Left ventricle myocardium inferior (tissue), 1 donor: ENCODE measurements around the gene TTC21A. TPM values are rescaled to one million over a fixed set of nuclear protein-coding genes. Genes with fewer than 3 reads are reported as not detected.

ENCODE experiments used
- DNase-seq: peaks from one replicate; pipeline ENCODE4 v3.0.0-alpha.2; 2020
- H3K27ac ChIP-seq: fragments of 200-600 bp; replicated peaks from 2 replicates; pipeline ENCODE4 v1.8.0; 2021
- H3K27me3 ChIP-seq: fragments of 200-600 bp; 2 replicates; pipeline ENCODE4 v1.8.0; 2021; ENCODE audit warnings: low read depth
- H3K36me3 ChIP-seq: fragments of 200-600 bp; 2 replicates; pipeline ENCODE4 v1.8.0; 2021
- H3K4me1 ChIP-seq: fragments of 200-600 bp; 2 replicates; pipeline ENCODE4 v1.8.0; 2021
- H3K4me3 ChIP-seq: fragments of 200-600 bp; 2 replicates; pipeline ENCODE4 v1.8.0; 2021; ENCODE audit warnings: mild to moderate bottlenecking, moderate library complexity
- H3K9me3 ChIP-seq: fragments of 200-600 bp; replicated peaks from 2 replicates; pipeline ENCODE4 v1.8.0; 2021
- CTCF ChIP-seq: fragments of 200-600 bp; IDR thresholded peaks from 2 replicates; pipeline ENCODE4 v1.8.0; 2021; ENCODE audit warnings: antibody characterized with exemption, mild to moderate bottlenecking, borderline replicate concordance
- intact Hi-C: fragments of 100-400 bp; cut with micrococcal nuclease; formaldehyde crosslinking; loops from one replicate; pipeline ENCODE4 v1.11.0; 2022
- total RNA-seq: library from RNA; stranded (reverse); fragmentation: NEBNext Ultra II Directional; extraction: Animal tissue kit (Norgen Biotek cat#: 25700); gene quantifications from one replicate; pipeline ENCODE4 v1.2.1, GENCODE V29; 2021
- donor health status: DM: no; HTN: yes; CAD: no; lungs with severe emphysema.

Gene TTC21A
- total RNA-seq, 1 donor from 2014 or later: 2.1 TPM

GRCh38 chr3:39148435-39149058 lies 41.1 kb downstream of the TTC21A start:
- peak overlapping the region; percentile 96 for H3K4me3 ChIP-seq
- intact Hi-C loops: no loop called here
- H3K9me3 ChIP-seq: no peaks in the 10 kb centered on the region
- TF ChIP-seq CTCF: no peak
- H3K4me1 ChIP-seq: peaks cover 90% of the 10 kb centered on the region
- H3K36me3 ChIP-seq: peaks cover 31% of the 10 kb centered on the region
- no peaks in the 10 kb centered on the region for H3K27me3 ChIP-seq
- peak overlapping the region; percentile 100 for H3K27ac ChIP-seq
- DNase-seq: no peak

GRCh38 chr3:39149059-39149455 lies 41.6 kb downstream of the TTC21A start:
- peak overlapping the region; percentile 100 for H3K27ac ChIP-seq
- no peak for DNase-seq
- peak overlapping the region; percentile 96 for H3K4me3 ChIP-seq
- intact Hi-C loops: no loop called here
- no peaks in the 10 kb centered on the region for H3K27me3 ChIP-seq
- TF ChIP-seq CTCF: no peak
- H3K4me1 ChIP-seq: peaks cover 91% of the 10 kb centered on the region
- peaks cover 26% of the 10 kb centered on the region for H3K36me3 ChIP-seq
- H3K9me3 ChIP-seq: no peaks in the 10 kb centered on the region

- H3K27ac ChIP-seq: peak overlapping the region; percentile 100
- peak overlapping the region; percentile 96 for H3K4me3 ChIP-seq
- H3K27me3 ChIP-seq: no peaks in the 10 kb centered on the region
- TF ChIP-seq CTCF: no peak
- no peak for DNase-seq
- intact Hi-C loops: no loop called here
- peaks cover 91% of the 10 kb centered on the region for H3K4me1 ChIP-seq
- peaks cover 20% of the 10 kb centered on the region for H3K36me3 ChIP-seq
- no peaks in the 10 kb centered on the region for H3K9me3 ChIP-seq
Observed at GRCh38 chr3:39149498-39150147, 42.1 kb downstream of the TTC21A start.

- DNase-seq: no peak
- peak; percentile 42 for TF ChIP-seq CTCF
- peaks cover 13% of the 10 kb centered on the region for H3K36me3 ChIP-seq
- peak overlapping the region; percentile 96 for H3K4me3 ChIP-seq
- no peaks in the 10 kb centered on the region for H3K27me3 ChIP-seq
- peaks cover 91% of the 10 kb centered on the region for H3K4me1 ChIP-seq
- H3K27ac ChIP-seq: peak overlapping the region; percentile 100
- no peaks in the 10 kb centered on the region for H3K9me3 ChIP-seq
- intact Hi-C loops: no loop called here
Observed at GRCh38 chr3:39150148-39150802, 42.8 kb downstream of the TTC21A start.

- H3K4me3 ChIP-seq: peak overlapping the region; percentile 96
- H3K4me1 ChIP-seq: peaks cover 84% of the 10 kb centered on the region
- TF ChIP-seq CTCF: no peak
- no peaks in the 10 kb centered on the region for H3K9me3 ChIP-seq
- no peaks in the 10 kb centered on the region for H3K27me3 ChIP-seq
- DNase-seq: peak; percentile 89
- intact Hi-C loops: no loop called here
- H3K27ac ChIP-seq: peak overlapping the region; percentile 100
- peaks cover 6% of the 10 kb centered on the region for H3K36me3 ChIP-seq
Observed at GRCh38 chr3:39150803-39151631, 43.5 kb downstream of the TTC21A start.
